Mesodermal cell (in vitro differentiated cells): Measurements from ENCODE around the gene TBC1D9B.

Source experiments
- H3K27ac ChIP-seq: 2 replicates; pipeline ENCODE4 v1.7.0; 2013; ENCODE audit warnings: mild to moderate bottlenecking, low read depth, low read length, moderate library complexity; ENCODE audit not compliant: severe bottlenecking
- H3K36me3 ChIP-seq: 2 replicates; pipeline ENCODE4 v1.7.1; 2013; ENCODE audit warnings: mild to moderate bottlenecking, low read length, moderate library complexity; ENCODE audit not compliant: control insufficient read depth, insufficient read depth
- H3K4me1 ChIP-seq: one replicate; pipeline ENCODE4 v1.7.1; 2013; ENCODE audit warnings: mild to moderate bottlenecking, low read length; ENCODE audit not compliant: insufficient read depth, control insufficient read depth, poor library complexity, severe bottlenecking
- H3K4me3 ChIP-seq: 2 replicates; pipeline ENCODE4 v1.7.0; 2013; ENCODE audit warnings: low read length, control low read depth, mild to moderate bottlenecking; ENCODE audit not compliant: insufficient read depth, poor library complexity, severe bottlenecking; ENCODE audit errors: extremely low read depth
- H3K9me3 ChIP-seq: 2 replicates; pipeline ENCODE4 v1.7.1; 2013; ENCODE audit warnings: mild to moderate bottlenecking, low read length, moderate library complexity; ENCODE audit not compliant: control insufficient read depth
- WGBS, 2 experiments: methylation state at CpG; one replicate each; pipeline ENCODE4 v1.1.5; 2013; ENCODE audit warnings: missing lambda C conversion rate in 2 of 2; ENCODE audit not compliant: insufficient coverage in 2 of 2; 5-methylcytosine and 5-hydroxymethylcytosine counted together

The TBC1D9B gene

GRCh38 chr5:179895861-179896260 is 11.8 kb downstream of the TBC1D9B start:
- Histone ChIP-seq H3K36me3 (peaks cover 82% of the 10 kb centered on the region), H3K27ac (no peak overlapping the region)

GRCh38 chr5:179893958-179894895 is 13.5 kb downstream of the TBC1D9B start:
- WGBS, 2 experiments, result 95% methylated on average over 23 to 24 of the region's 26 CpGs
- no peaks in the 10 kb centered on the region for H3K4me1 ChIP-seq
- no peak overlapping the region for H3K4me3 ChIP-seq
- no peak overlapping the region for H3K27ac ChIP-seq
- H3K36me3 ChIP-seq, result peaks cover 84% of the 10 kb centered on the region
- H3K9me3 ChIP-seq, result no peaks in the 10 kb centered on the region

More at GRCh38 chr5:179895861-179896260, 11.8 kb downstream of the TBC1D9B start:
- Histone ChIP-seq H3K4me3 (no peak overlapping the region), H3K4me1 (no peaks in the 10 kb centered on the region), H3K9me3 (no peaks in the 10 kb centered on the region)
- 82 to 89% methylated on average over 5 to 6 of the region's 6 CpGs for WGBS, 2 experiments

GRCh38 chr5:179893076-179893957 is 14.4 kb downstream of the TBC1D9B start:
- Histone ChIP-seq H3K4me3 (no peak overlapping the region), H3K4me1 (no peaks in the 10 kb centered on the region), H3K36me3 (peaks cover 83% of the 10 kb centered on the region), H3K27ac (no peak overlapping the region), H3K9me3 (no peaks in the 10 kb centered on the region)
- 94 to 96% methylated on average over 29 to 30 of the region's 31 CpGs for WGBS, 2 experiments

- H3K9me3 ChIP-seq, result no peaks in the 10 kb centered on the region
- H3K36me3 ChIP-seq, result peaks cover 83% of the 10 kb centered on the region
- no peak overlapping the region for H3K27ac ChIP-seq
- H3K4me3 ChIP-seq, result no peak overlapping the region
- WGBS, 2 experiments, result 86 to 95% methylated on average over 5 of the region's 5 CpGs
- H3K4me1 ChIP-seq, result no peaks in the 10 kb centered on the region
These were observed 15.4 kb downstream of the TBC1D9B start for GRCh38 chr5:179892255-179892654.

GRCh38 chr5:179890751-179891682 is 16.7 kb downstream of the TBC1D9B start:
- H3K36me3 ChIP-seq, result peaks cover 88% of the 10 kb centered on the region
- H3K9me3 ChIP-seq, result no peaks in the 10 kb centered on the region
- 94 to 95% methylated on average over 21 to 24 of the region's 25 CpGs for WGBS, 2 experiments
- H3K4me1 ChIP-seq, result no peaks in the 10 kb centered on the region
- no peak overlapping the region for H3K4me3 ChIP-seq
- no peak overlapping the region for H3K27ac ChIP-seq

- Histone ChIP-seq H3K4me3 (no peak overlapping the region), H3K36me3 (peaks cover 90% of the 10 kb centered on the region)
- WGBS, 2 experiments, result 95 to 97% methylated on average over 7 to 9 of the region's 13 CpGs
These were observed 17.8 kb downstream of the TBC1D9B start for GRCh38 chr5:179889885-179890284.

GRCh38 chr5:179887802-179888201 is 19.9 kb downstream of the TBC1D9B start:
- Histone ChIP-seq H3K9me3 (peaks cover 20% of the 10 kb centered on the region), H3K4me3 (no peak overlapping the region), H3K27ac (no peak overlapping the region), H3K4me1 (no peaks in the 10 kb centered on the region), H3K36me3 (peaks cover 91% of the 10 kb centered on the region)
- WGBS, 2 experiments, result 96 to 97% methylated on average over 6 of the region's 6 CpGs

More at GRCh38 chr5:179889885-179890284, 17.8 kb downstream of the TBC1D9B start:
- Histone ChIP-seq H3K27ac (no peak overlapping the region), H3K4me1 (no peaks in the 10 kb centered on the region), H3K9me3 (peaks cover under 1% of the 10 kb centered on the region)

- no peak overlapping the region for H3K4me3 ChIP-seq
- 93 to 94% methylated on average over 10 of the region's 11 CpGs for WGBS, 2 experiments
- peaks cover 27% of the 10 kb centered on the region for H3K9me3 ChIP-seq
- no peaks in the 10 kb centered on the region for H3K4me1 ChIP-seq
- H3K27ac ChIP-seq, result no peak overlapping the region
- H3K36me3 ChIP-seq, result peaks cover 91% of the 10 kb centered on the region
These were observed 20.6 kb downstream of the TBC1D9B start for GRCh38 chr5:179887095-179887494.

DNA sequence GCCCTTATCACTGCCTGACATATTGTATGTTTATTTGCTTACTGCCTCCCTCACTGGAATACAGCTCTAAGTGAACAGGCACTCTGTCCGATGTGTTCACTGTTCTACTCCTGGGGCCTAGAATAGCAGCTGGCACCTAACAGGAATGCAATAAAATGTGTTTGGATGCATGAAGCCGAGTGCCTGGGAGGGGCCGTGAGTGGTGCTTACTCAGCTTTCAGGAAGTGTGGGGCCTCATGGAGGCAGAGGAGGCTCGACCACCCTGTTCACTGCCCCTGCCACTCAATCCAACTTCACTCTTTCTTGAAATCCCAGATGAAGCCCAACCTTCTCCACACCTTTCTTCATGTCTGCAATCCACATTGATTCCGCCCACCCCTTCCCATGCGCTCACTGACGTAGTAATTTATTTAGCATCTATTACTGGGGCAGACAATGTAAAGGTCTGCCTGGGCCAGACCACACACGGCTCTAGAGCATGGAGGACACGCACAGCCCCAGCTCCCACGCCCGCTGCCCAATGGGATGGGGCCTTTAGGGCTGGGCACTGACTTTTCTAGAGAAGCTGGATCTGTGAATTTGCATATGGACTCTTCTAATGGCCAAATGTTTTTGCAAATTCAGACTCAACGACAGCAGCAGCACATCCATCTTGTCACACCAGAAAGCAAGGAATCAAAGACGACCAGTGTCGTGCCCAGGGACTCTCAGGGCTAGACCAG is 21.3 kb downstream of the TBC1D9B start:
- H3K9me3 ChIP-seq, result peaks cover 27% of the 10 kb centered on the region
- H3K4me1 ChIP-seq, result no peaks in the 10 kb centered on the region
- H3K27ac ChIP-seq, result no peak overlapping the region
- H3K36me3 ChIP-seq, result peaks cover 85% of the 10 kb centered on the region
- WGBS, 2 experiments, result 85 to 89% methylated on average over 11 to 12 of the region's 14 CpGs
- no peak overlapping the region for H3K4me3 ChIP-seq
